SK-N-SH (cell line): ENCODE data around the gene RD3L.

Experiments
- GATA2 ChIP-seq: sonication (generic); formaldehyde crosslinking; IDR thresholded peaks from 2 replicates; pipeline ENCODE4 v1.5.0; 2020; ENCODE audit warnings: mild to moderate bottlenecking, missing genetic modification reagents
- TCF12 ChIP-seq: IDR thresholded peaks from 2 replicates; pipeline ENCODE4 v1.4.0; 2012
- TF ChIP-seq, protein P1 (sequence below): fragments of 200-600 bp; sonication (generic); IDR thresholded peaks from 2 replicates; pipeline ENCODE4 v1.6.1; 2017; ENCODE audit warnings: antibody characterized with exemption, mild to moderate bottlenecking, moderate library complexity
- TF ChIP-seq, protein P2 (sequence below): IDR thresholded peaks from 2 replicates; pipeline ENCODE4 v1.4.0; 2012; ENCODE audit warnings: low read depth
- TF ChIP-seq, protein P3 (sequence below): IDR thresholded peaks from 2 replicates; pipeline ENCODE4 v1.6.1; 2012; ENCODE audit warnings: mild to moderate bottlenecking, low read depth, low read length, moderate library complexity

DNA sequence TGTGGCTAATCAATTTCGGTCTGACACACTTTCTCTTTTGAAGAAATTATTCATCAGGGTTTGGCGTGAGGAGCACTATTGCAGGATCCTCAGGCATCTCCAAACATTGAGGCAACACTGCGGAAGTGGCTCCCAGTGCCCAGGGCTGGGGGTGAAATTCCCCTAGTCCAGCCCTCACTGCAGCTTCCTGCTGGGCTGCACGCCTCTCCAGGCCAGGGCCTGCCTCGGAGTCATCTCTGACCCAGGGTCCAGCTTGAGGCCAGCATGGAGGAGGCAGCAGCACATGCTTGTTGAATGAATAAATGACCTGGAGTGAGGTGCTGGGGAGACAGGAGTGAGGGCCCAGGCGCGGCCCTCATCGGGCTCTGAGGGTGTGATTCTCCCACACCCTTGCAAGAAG lies 50.1 kb downstream of the RD3L start:
- TF ChIP-seq, protein P1, sequence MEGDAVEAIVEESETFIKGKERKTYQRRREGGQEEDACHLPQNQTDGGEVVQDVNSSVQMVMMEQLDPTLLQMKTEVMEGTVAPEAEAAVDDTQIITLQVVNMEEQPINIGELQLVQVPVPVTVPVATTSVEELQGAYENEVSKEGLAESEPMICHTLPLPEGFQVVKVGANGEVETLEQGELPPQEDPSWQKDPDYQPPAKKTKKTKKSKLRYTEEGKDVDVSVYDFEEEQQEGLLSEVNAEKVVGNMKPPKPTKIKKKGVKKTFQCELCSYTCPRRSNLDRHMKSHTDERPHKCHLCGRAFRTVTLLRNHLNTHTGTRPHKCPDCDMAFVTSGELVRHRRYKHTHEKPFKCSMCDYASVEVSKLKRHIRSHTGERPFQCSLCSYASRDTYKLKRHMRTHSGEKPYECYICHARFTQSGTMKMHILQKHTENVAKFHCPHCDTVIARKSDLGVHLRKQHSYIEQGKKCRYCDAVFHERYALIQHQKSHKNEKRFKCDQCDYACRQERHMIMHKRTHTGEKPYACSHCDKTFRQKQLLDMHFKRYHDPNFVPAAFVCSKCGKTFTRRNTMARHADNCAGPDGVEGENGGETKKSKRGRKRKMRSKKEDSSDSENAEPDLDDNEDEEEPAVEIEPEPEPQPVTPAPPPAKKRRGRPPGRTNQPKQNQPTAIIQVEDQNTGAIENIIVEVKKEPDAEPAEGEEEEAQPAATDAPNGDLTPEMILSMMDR: no peak
- TF ChIP-seq GATA2 (CRISPR knock-in tag) (no peak), TCF12 (no peak)
- TF ChIP-seq, protein P2, sequence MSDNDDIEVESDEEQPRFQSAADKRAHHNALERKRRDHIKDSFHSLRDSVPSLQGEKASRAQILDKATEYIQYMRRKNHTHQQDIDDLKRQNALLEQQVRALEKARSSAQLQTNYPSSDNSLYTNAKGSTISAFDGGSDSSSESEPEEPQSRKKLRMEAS: no peak
- TF ChIP-seq, protein P3, sequence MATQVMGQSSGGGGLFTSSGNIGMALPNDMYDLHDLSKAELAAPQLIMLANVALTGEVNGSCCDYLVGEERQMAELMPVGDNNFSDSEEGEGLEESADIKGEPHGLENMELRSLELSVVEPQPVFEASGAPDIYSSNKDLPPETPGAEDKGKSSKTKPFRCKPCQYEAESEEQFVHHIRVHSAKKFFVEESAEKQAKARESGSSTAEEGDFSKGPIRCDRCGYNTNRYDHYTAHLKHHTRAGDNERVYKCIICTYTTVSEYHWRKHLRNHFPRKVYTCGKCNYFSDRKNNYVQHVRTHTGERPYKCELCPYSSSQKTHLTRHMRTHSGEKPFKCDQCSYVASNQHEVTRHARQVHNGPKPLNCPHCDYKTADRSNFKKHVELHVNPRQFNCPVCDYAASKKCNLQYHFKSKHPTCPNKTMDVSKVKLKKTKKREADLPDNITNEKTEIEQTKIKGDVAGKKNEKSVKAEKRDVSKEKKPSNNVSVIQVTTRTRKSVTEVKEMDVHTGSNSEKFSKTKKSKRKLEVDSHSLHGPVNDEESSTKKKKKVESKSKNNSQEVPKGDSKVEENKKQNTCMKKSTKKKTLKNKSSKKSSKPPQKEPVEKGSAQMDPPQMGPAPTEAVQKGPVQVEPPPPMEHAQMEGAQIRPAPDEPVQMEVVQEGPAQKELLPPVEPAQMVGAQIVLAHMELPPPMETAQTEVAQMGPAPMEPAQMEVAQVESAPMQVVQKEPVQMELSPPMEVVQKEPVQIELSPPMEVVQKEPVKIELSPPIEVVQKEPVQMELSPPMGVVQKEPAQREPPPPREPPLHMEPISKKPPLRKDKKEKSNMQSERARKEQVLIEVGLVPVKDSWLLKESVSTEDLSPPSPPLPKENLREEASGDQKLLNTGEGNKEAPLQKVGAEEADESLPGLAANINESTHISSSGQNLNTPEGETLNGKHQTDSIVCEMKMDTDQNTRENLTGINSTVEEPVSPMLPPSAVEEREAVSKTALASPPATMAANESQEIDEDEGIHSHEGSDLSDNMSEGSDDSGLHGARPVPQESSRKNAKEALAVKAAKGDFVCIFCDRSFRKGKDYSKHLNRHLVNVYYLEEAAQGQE: no peak
